ENCODE data around the gene MEN1. TPM values are rescaled to one million over a fixed set of nuclear protein-coding genes. Genes with fewer than 3 reads are reported as not detected.

MEN1 gene
- total RNA-seq, 1 donor from 2014 or later: 8.7 TPM

DNA sequence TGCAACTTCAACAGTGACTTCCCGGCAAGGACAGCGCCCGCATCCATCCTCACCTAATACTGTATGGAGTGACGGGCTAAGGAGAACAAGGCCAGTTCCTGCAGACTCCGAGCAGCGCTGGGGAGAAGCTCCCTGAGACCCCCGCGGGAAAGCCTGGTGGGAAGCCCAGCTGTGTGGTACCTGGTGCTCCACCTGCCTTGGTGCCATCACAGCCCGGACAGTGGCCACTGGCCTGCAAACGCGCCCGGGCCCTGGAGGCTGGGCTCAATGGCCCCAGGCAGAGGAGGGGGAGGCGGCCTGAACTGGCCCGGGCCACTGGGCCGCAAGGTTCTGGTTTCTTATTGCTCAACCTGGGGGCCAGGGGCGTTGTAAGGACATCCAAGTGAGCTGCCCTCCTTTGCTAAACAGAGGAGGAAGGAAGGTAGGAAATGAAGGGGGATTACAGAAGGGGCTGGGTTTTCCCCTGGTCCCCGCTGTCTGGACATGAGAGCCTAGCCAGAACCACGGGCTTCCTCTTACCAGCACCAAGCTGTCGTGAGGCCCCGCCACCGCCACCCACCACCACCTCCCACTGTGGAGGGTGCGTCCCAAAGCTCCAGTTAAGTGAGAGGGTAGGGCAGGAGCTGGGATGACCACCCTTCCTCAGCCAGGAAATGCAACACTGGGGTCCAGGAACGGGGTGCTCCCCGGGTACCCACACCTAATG is 42.6 kb upstream of the MEN1 start:
- Histone ChIP-seq H3K4me3 (peak overlapping the region; percentile 49), H3K27me3 (ENCODE audit: low read depth) (no peaks in the 10 kb centered on the region), H3K4me1 (peaks cover 100% of the 10 kb centered on the region), H3K36me3 (peaks cover 26% of the 10 kb centered on the region), H3K27ac (replicated peaks) (peak overlapping the region; percentile 93), H3K9me3 (replicated peaks) (no peaks in the 10 kb centered on the region)
- TF ChIP-seq, protein P1, sequence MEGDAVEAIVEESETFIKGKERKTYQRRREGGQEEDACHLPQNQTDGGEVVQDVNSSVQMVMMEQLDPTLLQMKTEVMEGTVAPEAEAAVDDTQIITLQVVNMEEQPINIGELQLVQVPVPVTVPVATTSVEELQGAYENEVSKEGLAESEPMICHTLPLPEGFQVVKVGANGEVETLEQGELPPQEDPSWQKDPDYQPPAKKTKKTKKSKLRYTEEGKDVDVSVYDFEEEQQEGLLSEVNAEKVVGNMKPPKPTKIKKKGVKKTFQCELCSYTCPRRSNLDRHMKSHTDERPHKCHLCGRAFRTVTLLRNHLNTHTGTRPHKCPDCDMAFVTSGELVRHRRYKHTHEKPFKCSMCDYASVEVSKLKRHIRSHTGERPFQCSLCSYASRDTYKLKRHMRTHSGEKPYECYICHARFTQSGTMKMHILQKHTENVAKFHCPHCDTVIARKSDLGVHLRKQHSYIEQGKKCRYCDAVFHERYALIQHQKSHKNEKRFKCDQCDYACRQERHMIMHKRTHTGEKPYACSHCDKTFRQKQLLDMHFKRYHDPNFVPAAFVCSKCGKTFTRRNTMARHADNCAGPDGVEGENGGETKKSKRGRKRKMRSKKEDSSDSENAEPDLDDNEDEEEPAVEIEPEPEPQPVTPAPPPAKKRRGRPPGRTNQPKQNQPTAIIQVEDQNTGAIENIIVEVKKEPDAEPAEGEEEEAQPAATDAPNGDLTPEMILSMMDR (IDR thresholded peaks at IDR 0.05; ENCODE audit: borderline replicate concordance): no peak
- intact Hi-C loops (cut with micrococcal nuclease): no loop called here
- DNase-seq: no peak

DNA sequence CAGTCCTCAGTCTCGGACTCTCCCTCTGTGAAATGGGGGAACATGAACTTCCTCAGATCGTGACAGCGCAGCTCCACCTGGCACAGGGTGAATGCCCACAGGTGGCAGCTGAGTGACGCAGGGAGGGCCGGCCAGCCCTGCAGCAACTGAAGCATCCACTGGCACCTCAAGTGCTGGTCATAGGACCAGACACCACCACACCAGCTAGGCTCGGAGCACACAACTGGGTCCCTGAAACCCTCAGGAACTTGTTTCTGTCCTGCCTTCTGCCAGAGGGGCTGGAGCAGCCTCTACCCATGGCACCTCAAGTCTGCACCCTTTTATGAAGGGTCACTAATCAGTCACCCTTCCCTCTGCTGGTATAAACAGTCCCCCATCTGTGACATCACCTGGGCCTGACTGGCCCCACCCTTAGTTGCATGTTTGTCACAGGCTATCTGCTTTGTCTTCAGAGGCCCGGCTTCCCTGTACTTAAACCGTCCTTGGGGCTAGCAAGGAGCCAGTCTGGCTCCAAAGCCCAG is 41.5 kb upstream of the MEN1 start:
- peak overlapping the region; percentile 93 for H3K27ac ChIP-seq (replicated peaks)
- TF ChIP-seq, protein P1 (IDR thresholded peaks at IDR 0.05; ENCODE audit: borderline replicate concordance): no peak
- peaks cover 99% of the 10 kb centered on the region for H3K4me1 ChIP-seq
- no peak overlapping the region for H3K4me3 ChIP-seq
- H3K36me3 ChIP-seq: peaks cover 18% of the 10 kb centered on the region
- H3K9me3 ChIP-seq (replicated peaks): no peaks in the 10 kb centered on the region
- intact Hi-C loops (cut with micrococcal nuclease): no loop called here
- no peaks in the 10 kb centered on the region for H3K27me3 ChIP-seq (ENCODE audit: low read depth)
- DNase-seq: no peak

DNA sequence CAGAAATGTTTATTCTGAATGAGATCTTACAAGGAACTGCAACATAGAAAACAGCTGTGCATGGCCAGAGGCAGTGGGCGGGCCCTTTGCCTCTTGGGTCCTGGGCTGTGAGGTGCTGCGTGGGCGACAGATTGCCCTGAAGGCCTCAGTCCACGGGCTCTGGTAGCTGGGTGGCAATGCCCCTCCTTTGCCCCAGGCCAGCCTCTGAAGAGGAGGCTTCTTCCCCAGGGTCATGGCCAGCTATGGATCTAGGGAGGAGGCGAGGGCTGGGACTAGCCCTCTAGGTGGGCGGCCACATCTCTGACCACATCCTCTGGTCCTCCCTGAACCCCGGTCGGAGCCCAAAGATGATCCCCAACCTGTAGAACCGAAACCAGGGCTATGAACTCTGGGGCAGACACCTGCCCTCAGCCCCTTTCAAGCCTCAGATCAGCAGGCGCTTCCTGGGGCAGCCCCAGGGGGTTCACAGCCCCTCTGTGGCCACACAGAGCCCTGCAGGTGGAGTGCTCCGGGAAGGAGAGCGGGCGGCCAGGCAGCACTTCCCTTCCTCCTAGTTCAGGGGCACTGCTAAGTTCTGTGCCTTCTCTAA is 40.7 kb upstream of the MEN1 start:
- Histone ChIP-seq H3K4me3 (no peak overlapping the region), H3K4me1 (peaks cover 90% of the 10 kb centered on the region), H3K9me3 (replicated peaks) (no peaks in the 10 kb centered on the region), H3K27ac (replicated peaks) (peak overlapping the region; percentile 93), H3K27me3 (ENCODE audit: low read depth) (no peaks in the 10 kb centered on the region), H3K36me3 (peaks cover 18% of the 10 kb centered on the region)
- TF ChIP-seq, protein P1 (IDR thresholded peaks at IDR 0.05; ENCODE audit: borderline replicate concordance): no peak
- intact Hi-C loops (cut with micrococcal nuclease): no loop called here
- DNase-seq: no peak

DNA sequence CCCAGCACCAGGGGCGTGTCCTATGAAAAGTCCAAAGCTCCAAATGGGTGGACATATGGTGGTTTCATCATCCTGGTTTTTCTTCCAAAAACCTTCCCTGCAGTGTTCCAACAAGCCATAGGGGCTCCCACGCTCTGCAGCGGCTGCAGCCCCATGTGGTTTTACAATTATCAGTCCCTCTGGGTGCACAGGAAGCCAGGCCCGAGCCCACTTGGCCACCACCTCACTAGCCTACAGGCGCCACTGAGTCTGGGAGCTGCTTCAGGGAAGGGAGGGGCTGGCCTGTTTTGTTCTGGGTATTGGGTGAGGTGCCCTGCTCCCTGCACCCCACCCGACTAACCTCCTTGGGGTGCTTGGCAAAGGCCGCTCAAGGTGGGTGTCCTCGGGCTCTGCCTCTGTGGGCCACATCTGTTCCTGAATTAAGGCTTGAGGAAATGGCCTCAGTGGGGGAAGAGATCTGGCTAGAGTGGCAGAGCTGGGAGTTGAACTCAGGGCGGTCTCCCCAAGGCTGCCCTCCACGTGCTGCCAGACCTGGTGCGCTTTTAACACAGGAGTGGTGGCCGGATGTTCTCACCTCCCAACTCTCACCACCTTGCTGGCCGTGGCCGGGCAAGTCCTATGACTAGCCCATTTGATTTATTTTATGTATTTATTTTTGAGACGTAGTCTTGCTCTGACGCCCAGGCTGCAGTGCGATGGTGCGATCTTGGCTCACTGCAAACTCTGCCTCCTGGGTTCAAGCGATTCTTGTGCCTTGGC is 39.4 kb upstream of the MEN1 start:
- DNase-seq: peak; percentile 70

More for the DNA sequence above, 39.4 kb upstream of the MEN1 start:
- Histone ChIP-seq H3K4me3 (no peak overlapping the region), H3K27me3 (ENCODE audit: low read depth) (no peaks in the 10 kb centered on the region), H3K27ac (replicated peaks) (peak overlapping the region; percentile 93), H3K4me1 (peaks cover 82% of the 10 kb centered on the region), H3K9me3 (replicated peaks) (no peaks in the 10 kb centered on the region), H3K36me3 (peaks cover 18% of the 10 kb centered on the region)
- intact Hi-C loops (cut with micrococcal nuclease): no loop called here
- TF ChIP-seq, protein P1 (IDR thresholded peaks at IDR 0.05; ENCODE audit: borderline replicate concordance): peak; percentile 41
